Measurements from ENCODE around the gene MAN1A1. TPM values are rescaled to one million over a fixed set of nuclear protein-coding genes. Genes with fewer than 3 reads are reported as not detected.
"Not testable (repeated sequence)": the region's sequence is repeated elsewhere in the genome, so short reads cannot be mapped to it uniquely, and the experiment has no call there.

Gene MAN1A1
- total RNA-seq, 1 donor, result 104 TPM

DNA sequence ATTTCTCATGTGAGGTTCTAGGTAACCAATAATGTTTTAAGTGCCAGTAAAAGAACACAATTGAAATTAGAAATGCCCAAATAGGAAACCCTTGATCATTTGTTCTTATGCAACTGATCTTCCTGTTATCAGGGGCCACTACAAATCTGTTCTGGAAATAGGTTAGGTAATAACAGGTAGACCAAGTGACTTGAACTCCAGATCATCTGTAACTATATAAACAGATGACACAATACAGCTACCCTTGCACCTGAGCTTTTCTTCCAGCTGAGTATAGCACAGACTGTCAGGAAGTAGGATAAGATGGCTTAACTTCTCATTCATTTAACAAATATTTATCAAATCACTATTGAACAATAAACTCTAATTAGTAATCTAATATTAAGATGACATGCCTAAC lies 52.5 kb downstream of the MAN1A1 start:
- no peak for DNase-seq (ENCODE audit: low read depth)
- TF ChIP-seq, protein P1, sequence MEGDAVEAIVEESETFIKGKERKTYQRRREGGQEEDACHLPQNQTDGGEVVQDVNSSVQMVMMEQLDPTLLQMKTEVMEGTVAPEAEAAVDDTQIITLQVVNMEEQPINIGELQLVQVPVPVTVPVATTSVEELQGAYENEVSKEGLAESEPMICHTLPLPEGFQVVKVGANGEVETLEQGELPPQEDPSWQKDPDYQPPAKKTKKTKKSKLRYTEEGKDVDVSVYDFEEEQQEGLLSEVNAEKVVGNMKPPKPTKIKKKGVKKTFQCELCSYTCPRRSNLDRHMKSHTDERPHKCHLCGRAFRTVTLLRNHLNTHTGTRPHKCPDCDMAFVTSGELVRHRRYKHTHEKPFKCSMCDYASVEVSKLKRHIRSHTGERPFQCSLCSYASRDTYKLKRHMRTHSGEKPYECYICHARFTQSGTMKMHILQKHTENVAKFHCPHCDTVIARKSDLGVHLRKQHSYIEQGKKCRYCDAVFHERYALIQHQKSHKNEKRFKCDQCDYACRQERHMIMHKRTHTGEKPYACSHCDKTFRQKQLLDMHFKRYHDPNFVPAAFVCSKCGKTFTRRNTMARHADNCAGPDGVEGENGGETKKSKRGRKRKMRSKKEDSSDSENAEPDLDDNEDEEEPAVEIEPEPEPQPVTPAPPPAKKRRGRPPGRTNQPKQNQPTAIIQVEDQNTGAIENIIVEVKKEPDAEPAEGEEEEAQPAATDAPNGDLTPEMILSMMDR (IDR thresholded peaks at IDR 0.05; ENCODE audit: insufficient read depth, low read depth, low read length), result no peak
- no peak overlapping the region for H3K4me3 ChIP-seq (ENCODE audit: low read depth, low read length)

DNA sequence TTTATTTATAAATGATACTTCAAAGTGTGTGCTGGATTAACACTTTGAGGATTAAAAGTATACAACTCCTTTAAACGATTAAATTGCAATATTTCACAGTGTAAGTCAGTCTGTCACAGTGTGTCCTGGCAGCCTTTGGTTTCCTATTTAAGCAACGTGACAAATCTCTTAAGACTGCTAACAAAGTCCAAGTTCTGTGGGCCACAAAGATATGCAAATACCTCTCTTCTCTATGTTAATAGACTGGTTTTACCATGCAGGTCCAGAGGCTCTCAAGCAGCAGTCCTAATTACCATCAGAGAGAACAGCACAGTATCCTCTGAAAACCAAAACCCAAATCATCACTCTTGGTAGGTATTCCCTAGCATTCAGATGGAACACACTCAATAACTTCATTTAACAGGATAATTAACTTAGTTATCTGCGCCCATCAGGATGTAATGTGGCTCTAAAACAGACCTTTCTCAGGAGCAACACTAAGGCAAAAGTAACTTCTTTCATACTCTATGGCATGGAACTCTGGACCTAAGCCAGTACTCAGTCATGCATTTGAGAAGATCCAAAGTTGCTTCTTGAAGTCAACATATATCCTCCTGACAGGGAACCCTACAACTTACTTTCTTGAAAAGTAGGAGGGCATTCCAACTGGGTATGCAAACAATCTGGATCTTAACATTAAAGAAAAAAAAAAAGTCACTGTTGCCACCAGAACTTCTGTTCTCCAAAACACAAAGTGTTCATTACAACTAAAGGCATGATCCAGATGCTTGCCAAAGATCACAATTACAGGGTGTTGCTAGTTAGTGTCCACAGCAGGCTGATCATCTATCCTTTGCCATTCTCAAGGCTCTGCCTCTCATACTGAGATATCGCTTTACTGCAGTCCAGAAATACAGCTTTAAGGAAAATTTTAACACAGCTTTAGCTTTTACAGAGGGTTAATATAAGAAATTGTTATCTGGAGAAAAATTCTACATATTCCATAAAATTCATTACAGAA lies 53.2 kb downstream of the MAN1A1 start:
- TF ChIP-seq, protein P1 (IDR thresholded peaks at IDR 0.05; ENCODE audit: insufficient read depth, low read depth, low read length), result no peak
- no peak overlapping the region for H3K4me3 ChIP-seq (ENCODE audit: low read depth, low read length)
- no peak for DNase-seq (ENCODE audit: low read depth)

DNA sequence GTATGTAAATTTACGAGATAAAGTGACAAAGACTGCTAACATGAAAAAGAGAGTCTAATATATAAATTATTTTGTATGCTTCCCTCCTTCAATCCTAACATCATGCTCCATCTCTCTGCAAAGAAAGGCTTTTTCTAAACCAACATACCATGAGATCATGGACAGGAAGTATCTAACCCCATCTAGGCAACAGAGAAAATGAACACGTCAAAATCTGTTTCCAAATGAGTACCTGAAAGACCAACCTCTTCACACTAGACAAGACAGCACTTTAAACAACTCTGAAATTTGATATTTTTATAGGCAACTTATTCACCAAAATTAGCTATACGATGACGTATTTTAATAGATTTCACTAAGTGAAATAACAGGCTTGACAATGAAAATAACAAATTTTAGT lies 54.6 kb downstream of the MAN1A1 start:
- no peak overlapping the region for H3K4me3 ChIP-seq (ENCODE audit: low read depth, low read length)
- no peak for DNase-seq (ENCODE audit: low read depth)
- TF ChIP-seq, protein P1 (IDR thresholded peaks at IDR 0.05; ENCODE audit: insufficient read depth, low read depth, low read length), result no peak

DNA sequence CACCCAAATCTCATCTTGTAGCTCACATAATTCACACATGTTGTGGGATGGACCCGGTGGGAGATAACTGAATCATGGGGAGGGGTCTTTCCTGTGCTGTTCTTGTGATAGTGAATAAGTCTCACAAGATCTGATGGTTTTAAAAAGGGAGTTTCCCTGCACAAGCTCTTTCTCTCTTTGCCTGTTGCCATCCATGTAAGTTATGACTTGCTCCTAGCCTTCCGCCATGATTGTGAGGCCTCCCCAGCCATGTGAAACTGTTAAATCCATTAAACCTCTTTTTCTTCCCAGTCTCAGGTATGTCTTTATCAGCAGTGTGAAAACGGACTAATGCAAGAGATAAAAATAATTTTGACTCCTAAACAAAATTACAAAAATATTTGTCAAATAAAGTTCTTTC lies 58.5 kb downstream of the MAN1A1 start:
- not testable (repeated sequence) for DNase-seq (ENCODE audit: low read depth); H3K4me3 ChIP-seq (ENCODE audit: low read depth, low read length)

DNA sequence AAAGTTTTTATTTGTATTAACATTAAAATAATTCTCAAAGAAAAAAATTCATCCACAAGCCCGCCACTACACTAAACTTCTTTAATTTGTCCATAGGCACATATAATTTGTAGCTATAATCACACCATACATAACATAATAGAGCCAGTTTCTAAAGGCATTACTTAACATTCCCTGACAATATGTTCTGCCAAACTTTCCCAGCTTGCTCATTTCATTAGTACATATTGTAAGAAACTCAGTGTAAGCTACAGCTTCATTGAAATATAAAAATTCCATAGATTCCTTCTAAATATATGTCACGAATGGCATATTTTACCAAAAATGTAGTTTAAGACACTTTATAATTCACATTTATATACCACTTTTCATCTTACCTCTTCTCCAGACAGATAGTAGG lies 59.3 kb downstream of the MAN1A1 start:
- TF ChIP-seq, protein P1 (IDR thresholded peaks at IDR 0.05; ENCODE audit: insufficient read depth, low read depth, low read length), result no peak
- no peak for DNase-seq (ENCODE audit: low read depth)
- H3K4me3 ChIP-seq (ENCODE audit: low read depth, low read length), result no peak overlapping the region

DNA sequence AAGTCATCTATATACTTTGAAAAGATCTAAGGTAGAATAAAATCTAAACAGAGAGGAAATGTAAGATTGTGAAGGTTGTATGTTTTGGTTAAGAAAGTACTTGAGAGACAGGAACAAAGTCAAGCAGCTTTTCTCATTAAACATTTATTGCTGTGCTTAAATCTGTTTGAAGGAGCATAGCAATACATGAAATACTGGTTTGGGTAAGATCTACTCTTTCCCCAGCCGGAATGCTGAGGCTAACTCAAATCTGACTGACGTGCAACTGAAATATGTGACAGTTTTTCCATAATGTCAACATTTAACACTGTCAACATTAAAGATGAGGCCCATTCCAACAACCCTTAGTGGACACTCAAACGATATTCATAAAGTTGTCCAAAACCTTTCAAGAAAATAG lies 59.9 kb downstream of the MAN1A1 start:
- no peak for DNase-seq (ENCODE audit: low read depth)
- H3K4me3 ChIP-seq (ENCODE audit: low read depth, low read length), result no peak overlapping the region
- TF ChIP-seq, protein P1 (IDR thresholded peaks at IDR 0.05; ENCODE audit: insufficient read depth, low read depth, low read length), result no peak

DNA sequence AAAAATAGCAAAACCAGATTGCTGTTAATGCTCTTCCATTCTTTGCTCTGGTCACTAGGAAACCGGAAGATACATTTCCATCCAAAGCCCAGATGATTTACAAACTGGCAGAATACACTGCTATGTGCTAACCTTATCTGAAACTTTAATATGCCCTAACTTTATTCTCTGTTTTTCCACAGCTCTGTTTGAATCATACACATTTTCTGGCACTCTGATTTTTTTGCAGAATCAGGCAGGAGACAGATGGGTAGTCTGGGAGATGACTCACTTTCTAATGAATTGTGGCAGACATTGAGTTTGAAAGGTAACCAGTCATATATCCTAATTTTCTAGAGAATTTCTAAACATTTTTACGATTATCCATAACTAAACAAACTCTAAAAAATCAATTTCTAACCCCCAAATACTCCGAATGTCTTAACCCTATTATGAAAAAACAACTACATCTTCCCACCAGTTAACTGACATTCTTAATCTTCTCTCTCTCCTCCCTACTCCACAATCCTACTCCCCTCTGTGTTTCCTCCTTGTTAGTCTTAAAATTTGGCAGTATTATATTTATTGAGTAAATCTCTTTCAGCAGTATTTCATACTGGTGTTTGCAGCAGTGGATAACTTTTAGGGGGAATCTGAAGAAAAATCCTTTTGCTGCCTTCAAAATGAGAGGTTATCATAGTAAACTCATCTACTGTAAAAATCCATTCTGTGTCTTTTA lies 63.5 kb downstream of the MAN1A1 start:
- TF ChIP-seq, protein P1 (IDR thresholded peaks at IDR 0.05; ENCODE audit: insufficient read depth, low read depth, low read length), result no peak
- H3K4me3 ChIP-seq (ENCODE audit: low read depth, low read length), result no peak overlapping the region
- no peak for DNase-seq (ENCODE audit: low read depth)
